Measurements from ENCODE around the gene CUZD1.

- TF ChIP-seq CTCF (IDR thresholded peaks at IDR 0.05) (no peak), EP300 (IDR thresholded peaks at IDR 0.05) (no peak), POLR2A (IDR thresholded peaks at IDR 0.05; ENCODE audit: low read depth) (no peak)
These were observed 5.3 kb upstream of the CUZD1 start for GRCh38 chr10:122850705-122851640.

Data from esophagus muscularis mucosa (tissue), 4 donors.